ENCODE data around the gene DSP. TPM values are rescaled to one million over a fixed set of nuclear protein-coding genes. Genes with fewer than 3 reads are reported as not detected.

The DSP gene
- total and polyA plus RNA-seq, 2 of the 13 experiments (the other 11 are each of a cell fraction or from before 2014, with no cell fraction given): 89.8 to 117 TPM

- no peak for TF ChIP-seq SOX13 (IDR thresholded peaks at IDR 0.05)
- TF ChIP-seq SOX13 (CRISPR knock-in tag; conservative IDR thresholded peaks at IDR 0.05 in 1 of 2, IDR thresholded peaks at IDR 0.05 in 1 of 2): peak in 1 of 2 experiments; percentile 24; a peak in 1 of 4 replicates
- TF ChIP-seq, protein P1, sequence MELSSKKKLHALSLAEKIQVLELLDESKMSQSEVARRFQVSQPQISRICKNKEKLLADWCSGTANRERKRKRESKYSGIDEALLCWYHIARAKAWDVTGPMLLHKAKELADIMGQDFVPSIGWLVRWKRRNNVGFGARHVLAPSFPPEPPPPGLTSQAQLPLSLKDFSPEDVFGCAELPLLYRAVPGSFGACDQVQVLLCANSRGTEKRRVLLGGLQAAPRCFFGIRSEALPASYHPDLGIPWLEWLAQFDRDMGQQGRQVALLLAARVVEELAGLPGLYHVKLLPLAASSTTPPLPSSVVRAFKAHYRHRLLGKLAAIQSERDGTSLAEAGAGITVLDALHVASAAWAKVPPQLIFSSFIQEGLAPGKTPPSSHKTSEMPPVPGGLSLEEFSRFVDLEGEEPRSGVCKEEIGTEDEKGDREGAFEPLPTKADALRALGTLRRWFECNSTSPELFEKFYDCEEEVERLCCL (CRISPR knock-in tag; IDR thresholded peaks at IDR 0.05; ENCODE audit: borderline replicate concordance): no peak
- TF ChIP-seq ZNF607 (CRISPR knock-in tag; IDR thresholded peaks at IDR 0.05; ENCODE audit: borderline replicate concordance): peak; percentile 69; the same call in 1 of the 2 replicates
- peak; percentile 88 for TF ChIP-seq SIN3A (IDR thresholded peaks at IDR 0.05; ENCODE audit: borderline replicate concordance, low read depth, low read length)
- no peak for TF ChIP-seq TRIM24 (CRISPR knock-in tag; IDR thresholded peaks at IDR 0.05)
- TF ChIP-seq KDM5A (IDR thresholded peaks at IDR 0.05; ENCODE audit: borderline replicate concordance, low read length): 0 out of 2 replicates have a peak, but pooled peaks have one; percentile 50
- TF ChIP-seq DMAP1 (CRISPR knock-in tag; IDR thresholded peaks at IDR 0.05): peak; percentile 87
- TF ChIP-seq YY1 (IDR thresholded peaks at IDR 0.05; ENCODE audit: insufficient read depth, insufficient replicate concordance, low read depth, low read length): peak; percentile 86
- TF ChIP-seq ZNF354B (CRISPR knock-in tag; IDR thresholded peaks at IDR 0.05): no peak
- TF ChIP-seq SOX5 (CRISPR knock-in tag; IDR thresholded peaks at IDR 0.05; ENCODE audit: borderline replicate concordance): peak; percentile 63; the same call in 1 of the 2 replicates
- TF ChIP-seq TARDBP (CRISPR knock-in tag; IDR thresholded peaks at IDR 0.05): peak; percentile 57; the same call in 1 of the 2 replicates
- no peak for TF ChIP-seq ZNF484 (CRISPR knock-in tag; IDR thresholded peaks at IDR 0.05; ENCODE audit: borderline replicate concordance, low read depth)
- TF ChIP-seq, protein P2, sequence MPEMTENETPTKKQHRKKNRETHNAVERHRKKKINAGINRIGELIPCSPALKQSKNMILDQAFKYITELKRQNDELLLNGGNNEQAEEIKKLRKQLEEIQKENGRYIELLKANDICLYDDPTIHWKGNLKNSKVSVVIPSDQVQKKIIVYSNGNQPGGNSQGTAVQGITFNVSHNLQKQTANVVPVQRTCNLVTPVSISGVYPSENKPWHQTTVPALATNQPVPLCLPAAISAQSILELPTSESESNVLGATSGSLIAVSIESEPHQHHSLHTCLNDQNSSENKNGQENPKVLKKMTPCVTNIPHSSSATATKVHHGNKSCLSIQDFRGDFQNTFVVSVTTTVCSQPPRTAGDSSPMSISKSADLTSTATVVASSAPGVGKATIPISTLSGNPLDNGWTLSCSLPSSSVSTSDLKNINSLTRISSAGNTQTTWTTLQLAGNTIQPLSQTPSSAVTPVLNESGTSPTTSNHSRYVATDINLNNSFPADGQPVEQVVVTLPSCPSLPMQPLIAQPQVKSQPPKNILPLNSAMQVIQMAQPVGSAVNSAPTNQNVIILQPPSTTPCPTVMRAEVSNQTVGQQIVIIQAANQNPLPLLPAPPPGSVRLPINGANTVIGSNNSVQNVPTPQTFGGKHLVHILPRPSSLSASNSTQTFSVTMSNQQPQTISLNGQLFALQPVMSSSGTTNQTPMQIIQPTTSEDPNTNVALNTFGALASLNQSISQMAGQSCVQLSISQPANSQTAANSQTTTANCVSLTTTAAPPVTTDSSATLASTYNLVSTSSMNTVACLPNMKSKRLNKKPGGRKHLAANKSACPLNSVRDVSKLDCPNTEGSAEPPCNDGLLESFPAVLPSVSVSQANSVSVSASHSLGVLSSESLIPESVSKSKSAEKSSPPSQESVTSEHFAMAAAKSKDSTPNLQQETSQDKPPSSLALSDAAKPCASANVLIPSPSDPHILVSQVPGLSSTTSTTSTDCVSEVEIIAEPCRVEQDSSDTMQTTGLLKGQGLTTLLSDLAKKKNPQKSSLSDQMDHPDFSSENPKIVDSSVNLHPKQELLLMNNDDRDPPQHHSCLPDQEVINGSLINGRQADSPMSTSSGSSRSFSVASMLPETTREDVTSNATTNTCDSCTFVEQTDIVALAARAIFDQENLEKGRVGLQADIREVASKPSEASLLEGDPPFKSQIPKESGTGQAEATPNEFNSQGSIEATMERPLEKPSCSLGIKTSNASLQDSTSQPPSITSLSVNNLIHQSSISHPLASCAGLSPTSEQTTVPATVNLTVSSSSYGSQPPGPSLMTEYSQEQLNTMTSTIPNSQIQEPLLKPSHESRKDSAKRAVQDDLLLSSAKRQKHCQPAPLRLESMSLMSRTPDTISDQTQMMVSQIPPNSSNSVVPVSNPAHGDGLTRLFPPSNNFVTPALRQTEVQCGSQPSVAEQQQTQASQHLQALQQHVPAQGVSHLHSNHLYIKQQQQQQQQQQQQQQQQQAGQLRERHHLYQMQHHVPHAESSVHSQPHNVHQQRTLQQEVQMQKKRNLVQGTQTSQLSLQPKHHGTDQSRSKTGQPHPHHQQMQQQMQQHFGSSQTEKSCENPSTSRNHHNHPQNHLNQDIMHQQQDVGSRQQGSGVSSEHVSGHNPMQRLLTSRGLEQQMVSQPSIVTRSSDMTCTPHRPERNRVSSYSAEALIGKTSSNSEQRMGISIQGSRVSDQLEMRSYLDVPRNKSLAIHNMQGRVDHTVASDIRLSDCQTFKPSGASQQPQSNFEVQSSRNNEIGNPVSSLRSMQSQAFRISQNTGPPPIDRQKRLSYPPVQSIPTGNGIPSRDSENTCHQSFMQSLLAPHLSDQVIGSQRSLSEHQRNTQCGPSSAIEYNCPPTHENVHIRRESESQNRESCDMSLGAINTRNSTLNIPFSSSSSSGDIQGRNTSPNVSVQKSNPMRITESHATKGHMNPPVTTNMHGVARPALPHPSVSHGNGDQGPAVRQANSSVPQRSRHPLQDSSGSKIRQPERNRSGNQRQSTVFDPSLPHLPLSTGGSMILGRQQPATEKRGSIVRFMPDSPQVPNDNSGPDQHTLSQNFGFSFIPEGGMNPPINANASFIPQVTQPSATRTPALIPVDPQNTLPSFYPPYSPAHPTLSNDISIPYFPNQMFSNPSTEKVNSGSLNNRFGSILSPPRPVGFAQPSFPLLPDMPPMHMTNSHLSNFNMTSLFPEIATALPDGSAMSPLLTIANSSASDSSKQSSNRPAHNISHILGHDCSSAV (CRISPR knock-in tag; IDR thresholded peaks at IDR 0.05; ENCODE audit: borderline replicate concordance): no peak
- TF ChIP-seq ZMYM3 (CRISPR knock-in tag; IDR thresholded peaks at IDR 0.05): peak; percentile 23; the same call in 1 of the 2 replicates
- TF ChIP-seq ZFP41 (CRISPR knock-in tag; IDR thresholded peaks at IDR 0.05; ENCODE audit: borderline replicate concordance): peak; percentile 91; the same call in 1 of the 2 replicates
- TF ChIP-seq MED8 (CRISPR knock-in tag; IDR thresholded peaks at IDR 0.05; ENCODE audit: insufficient replicate concordance): peak; percentile 76
- TF ChIP-seq ZNF546 (CRISPR knock-in tag; conservative IDR thresholded peaks at IDR 0.05): peak; percentile 67; the same call in 1 of the 2 replicates
- TF ChIP-seq ZNF350 (CRISPR knock-in tag; IDR thresholded peaks at IDR 0.05; ENCODE audit: borderline replicate concordance, low read depth): peak; percentile 73; the same call in 1 of the 2 replicates
Measured at GRCh38 chr6:7589949-7590917, 48.8 kb downstream of the DSP start, which contains the start of gene SNRNP48 (continued).
